NCI-H82 (cell line): ENCODE results near the gene UGT1A6.
"Not testable (repeated sequence)": the region's sequence is repeated elsewhere in the genome, so short reads cannot be mapped to it uniquely, and the experiment has no call there.

ENCODE experiments used
- DNase-seq: peaks from one replicate; lab custom pipeline; 2025; lab: John Stamatoyannopoulos, UW

The UGT1A6 gene

DNA sequence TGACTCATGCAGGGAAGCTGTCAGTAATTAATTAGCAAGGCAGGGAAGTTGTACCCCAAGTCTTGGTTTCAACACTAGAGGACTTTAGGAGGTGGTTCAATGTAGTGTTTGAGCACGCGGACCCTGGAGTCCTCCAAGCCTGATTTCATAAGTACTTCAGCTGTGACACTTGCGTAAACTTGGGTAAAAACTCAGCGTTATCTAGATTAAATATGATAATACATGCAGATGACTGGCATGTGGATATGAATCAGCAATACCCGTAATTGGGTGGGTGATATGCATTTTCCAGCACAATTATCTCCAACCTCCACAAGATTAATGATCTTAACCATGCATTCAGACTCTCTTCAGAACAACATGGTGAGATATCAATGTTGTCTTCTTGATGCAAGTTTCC lies 5.8 kb upstream of the UGT1A6 start:
- no peak for DNase-seq

DNA sequence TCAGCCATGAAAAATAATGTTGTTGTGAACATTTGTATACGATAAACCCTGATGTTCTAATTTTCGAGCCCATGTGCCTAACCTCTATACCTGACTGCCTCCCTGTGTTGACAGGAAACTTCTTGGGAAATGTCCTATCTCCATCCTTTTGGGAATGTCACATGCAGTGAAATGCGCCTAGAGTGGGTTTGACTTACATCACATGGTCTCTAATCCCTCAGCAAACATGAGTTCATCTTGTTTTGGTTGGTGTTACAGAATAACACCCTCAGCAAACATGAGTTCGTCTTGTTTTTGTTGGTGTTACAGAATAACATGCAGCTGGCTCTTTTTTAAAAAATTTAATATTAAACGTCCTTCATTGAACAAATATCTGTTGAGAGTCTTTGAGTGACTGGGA lies 4.3 kb upstream of the UGT1A6 start:
- no peak for DNase-seq

DNA sequence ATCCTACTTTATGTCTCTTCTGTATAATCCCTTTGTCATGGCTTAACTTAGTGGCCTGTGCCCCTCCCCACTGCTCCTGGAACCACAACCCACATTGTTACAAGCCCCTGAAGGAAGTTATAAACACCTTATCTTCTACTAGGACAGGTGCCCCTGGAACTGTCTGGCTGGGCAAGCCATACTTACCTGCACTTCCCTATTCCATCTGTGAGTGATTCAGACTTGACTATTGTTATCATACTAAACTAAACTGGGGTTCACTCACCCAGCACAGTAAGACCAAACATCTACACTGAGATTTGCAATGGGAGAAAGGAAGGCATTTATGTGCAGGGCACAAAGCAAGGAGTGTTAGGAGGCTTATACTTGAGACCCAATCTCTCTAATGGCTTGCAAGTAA lies 3.7 kb upstream of the UGT1A6 start:
- no peak for DNase-seq

DNA sequence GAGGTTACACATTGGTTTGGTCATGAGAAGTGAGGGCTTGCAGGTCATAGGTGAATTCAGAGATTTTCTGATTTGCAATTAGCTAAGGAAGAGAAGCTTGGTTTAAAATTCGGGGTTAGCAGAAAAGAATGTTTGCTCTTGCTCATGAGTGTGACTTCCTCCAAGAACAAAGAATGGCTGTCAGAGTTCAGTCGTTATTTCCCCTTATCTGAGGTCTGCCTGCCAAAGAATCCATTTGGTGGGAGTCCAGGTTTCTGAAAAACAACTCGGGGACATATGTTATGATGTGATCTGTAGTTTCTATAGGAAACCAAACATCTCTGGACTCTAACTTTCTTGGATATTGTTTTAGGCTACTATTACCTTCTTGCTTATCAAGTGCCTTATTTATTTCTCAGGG lies 3.2 kb upstream of the UGT1A6 start:
- DNase-seq, result no peak

DNA sequence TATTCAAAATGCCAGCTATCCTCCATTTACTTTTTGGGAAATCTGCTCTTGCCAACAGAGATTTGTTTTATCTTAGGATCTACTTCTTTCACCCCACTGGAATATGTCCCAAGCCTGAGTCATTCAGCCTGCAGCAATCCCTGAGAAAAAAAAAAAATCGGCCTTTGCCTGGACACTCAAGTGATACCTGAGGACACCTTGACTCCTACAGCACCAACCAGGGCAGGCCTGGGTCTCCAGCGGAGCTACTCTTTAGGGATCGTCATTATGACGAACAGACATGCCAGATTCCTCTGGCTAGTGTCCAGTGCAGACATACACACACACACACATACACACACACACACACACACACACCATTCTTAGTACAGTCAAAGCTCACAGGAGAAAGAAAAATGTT lies 2.2 kb upstream of the UGT1A6 start:
- DNase-seq, result no peak

DNA sequence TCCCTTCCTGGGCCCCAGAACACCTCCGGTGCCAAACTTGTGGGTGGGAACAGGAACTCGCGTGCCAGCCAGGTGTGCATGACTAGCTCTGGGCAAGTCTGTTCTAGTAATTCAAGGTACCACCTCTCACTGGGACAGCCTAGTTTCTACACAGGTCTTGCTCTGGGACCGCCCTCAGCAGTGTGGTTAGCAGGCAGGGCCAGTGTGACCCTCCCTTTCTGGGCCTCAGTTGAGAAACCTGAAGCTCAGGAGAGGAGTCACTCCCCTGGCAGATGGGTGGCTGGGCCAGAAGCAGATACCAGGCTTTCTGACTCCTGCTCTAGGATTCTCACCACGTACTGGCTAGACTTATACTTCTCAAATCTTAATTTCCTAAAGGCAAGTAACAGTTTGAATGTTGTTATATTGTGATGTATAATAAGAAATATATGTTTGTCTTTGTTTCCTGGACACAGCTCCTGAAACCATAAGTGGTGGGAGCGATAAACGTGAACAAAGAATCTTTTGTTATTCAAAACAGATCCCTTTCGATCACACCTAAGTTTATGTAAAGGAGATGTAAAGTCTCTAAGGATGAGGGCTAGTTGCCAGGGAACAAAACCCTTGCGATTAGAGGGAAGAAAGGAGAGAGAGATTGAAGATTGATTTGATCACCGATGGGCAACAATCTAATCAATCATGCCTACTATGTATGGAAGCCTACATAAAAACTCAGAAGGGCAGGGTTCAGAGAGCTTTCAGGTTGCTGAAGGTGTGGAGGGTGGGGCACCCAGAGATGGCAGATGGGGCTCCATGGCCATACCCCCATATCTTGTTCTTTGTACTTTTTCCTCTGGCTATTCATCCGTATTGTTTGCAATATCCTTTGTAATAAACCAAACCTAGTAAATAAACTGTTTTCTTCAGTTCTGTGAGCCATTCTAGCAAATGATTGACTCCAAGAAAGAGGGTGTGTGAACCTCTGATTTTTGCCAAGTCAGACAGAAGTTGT lies 952 bp upstream of the UGT1A6 start:
- no peak for DNase-seq

DNA sequence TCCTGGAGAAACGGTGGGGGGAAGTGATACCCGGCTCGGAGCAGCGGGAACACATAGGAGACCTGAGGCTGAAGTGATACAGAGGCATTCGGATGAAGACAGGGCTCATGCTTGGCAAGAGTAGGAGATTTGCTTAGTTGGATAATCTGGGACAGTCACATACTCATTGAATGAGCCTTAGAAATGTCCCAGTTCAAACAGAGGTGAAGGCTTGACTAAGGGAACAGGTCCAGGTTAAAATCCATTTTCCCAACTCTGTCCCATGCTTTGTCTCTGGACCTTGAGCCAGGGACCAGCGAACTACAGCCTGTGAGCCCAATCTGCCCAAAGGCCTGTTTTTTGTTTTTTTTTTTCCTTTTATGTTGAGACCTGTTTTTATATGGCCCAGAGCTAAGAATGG lies 1.3 kb downstream of the UGT1A6 start:
- no peak for DNase-seq

DNA sequence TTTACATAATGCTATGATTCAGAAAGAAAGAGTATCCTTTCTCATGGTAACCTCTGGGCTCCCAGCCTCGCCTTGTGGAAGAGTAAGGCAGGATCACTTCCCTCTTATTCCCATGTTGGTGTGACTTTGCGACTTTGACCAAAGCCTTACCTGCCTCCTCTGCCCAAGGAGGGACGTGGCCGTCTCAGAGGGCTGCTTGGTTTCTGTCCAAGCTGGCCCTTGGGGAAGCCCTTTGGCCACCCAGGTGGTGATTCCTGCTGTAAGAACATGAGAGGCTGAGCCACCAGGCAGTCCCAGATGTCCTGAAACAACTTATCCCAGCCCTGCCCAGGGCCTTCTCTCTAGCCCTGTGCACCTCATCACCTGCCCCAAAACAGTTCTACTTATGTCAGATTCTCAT lies 6.0 kb downstream of the UGT1A6 start:
- no peak for DNase-seq

DNA sequence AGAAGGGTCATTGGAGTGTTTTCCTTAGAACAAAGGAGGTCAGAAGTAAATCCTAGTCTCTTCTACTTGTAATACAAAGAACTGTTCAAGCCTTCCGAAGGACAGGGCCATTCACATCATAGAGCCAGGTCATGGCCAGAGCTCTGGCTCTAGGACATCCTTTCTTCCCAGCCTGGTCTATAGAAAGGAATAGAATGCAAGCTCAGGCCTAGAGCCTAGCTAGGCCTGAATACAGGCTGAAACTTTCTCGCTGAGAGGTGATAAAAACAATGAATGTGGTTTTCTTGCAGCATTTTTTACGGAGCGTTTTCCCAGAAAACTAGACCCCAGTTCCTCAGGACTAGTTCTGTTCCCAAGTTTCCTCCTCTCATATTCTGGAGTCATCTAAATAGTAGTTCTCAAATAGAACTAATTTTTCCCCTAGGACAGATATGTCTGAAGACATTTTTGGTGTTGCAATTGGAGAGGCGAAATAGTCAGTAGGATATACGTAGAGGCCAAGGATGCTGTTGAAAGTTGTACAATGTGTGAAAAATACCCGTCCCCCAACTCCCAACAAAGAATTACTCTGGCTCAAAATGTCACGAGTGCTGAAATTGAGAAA lies 6.8 kb downstream of the UGT1A6 start:
- no peak for DNase-seq

DNA sequence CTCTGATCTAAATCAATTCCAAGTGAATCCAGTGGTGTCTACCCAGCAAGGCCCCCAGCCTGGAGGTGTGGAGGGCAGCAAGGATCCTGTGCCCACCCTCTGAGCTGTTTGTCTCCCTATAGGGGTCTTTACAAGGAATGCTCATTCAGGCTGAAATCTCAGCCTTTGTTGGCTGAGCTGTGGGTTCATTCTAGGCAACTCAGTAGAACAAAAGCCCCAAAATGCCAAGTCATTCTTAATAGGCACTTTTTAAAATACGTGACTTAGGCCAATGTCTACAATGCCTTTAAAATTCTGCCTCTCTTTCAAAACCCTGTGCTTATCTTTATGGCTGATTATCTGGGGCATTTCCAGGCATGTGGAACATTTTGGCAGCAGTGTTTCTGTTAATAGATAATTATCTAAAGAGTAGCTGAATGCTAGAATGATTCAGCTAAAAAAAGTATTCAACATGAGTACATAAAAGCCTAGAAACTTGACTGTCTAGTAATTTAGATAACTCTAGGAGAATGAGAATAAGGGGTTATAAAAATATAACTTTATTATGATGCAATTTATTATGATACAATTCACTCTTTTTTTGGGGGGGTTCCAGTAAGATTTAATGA lies 7.4 kb downstream of the UGT1A6 start:
- no peak for DNase-seq

DNA sequence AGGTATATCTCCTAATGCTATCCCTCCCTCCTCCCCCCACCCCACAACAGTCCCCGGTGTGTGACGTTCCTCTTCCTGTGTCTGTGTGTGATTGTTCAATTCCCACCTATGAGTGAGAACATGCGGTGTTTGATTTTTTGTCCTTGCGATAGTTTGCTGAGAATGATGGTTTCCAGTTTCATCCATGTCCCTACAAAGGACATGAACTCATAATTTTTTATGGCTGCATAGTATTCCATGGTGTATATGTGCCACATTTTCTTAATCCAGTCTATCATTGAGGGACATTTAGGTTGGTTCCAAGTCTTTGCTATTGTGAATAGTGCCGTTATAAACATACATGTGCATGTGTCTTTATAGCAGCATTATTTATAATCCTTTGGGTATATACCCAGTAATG lies 8.2 kb downstream of the UGT1A6 start:
- not testable (repeated sequence) for DNase-seq

DNA sequence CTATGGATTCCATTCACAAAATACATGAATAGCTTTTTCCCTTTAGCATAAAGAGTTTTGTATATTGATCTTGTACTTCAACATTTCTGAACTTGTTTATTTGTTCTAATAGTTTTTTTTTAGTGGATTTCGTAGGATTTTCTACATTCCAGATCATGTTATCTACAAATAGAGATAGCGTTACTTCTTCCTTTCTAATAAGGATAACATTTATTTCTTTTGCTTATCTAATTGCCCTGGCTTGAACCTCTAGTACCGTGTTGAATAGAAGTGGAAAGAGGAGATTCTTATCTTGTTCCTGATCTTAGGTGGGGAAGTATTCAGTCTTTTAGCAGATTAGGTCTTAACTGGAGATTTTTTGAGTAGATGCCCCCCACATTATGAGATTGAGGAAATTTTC lies 9.5 kb downstream of the UGT1A6 start:
- DNase-seq, result no peak

DNA sequence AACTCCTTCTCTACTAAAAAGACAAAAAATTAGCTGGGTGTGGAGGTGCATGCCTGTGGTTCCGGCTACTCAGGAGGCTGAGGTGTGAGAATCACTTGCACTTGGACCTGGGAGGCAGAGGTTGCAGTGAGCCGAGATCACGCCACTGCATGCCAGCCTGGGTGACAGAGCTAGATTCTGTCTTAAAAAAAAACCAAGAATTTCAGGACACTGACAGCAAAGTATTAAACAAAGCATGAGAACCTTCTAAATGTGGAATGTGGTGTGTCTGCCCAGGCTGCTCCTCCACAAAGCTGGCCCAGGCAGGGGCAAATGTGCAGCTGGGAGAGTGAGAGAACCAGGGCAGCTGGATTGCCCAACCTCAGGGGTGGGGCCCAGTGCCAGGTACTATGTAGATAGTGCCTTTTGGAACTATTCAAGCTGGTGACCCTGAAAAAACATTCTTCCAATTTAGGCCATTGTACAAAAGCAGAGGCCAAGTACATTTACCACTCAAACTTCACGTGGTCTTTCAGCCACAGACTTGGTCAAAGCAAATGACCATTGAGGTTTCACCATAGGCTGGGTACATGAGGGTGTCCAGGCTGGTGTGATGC lies 13.3 kb downstream of the UGT1A6 start:
- DNase-seq, result no peak

DNA sequence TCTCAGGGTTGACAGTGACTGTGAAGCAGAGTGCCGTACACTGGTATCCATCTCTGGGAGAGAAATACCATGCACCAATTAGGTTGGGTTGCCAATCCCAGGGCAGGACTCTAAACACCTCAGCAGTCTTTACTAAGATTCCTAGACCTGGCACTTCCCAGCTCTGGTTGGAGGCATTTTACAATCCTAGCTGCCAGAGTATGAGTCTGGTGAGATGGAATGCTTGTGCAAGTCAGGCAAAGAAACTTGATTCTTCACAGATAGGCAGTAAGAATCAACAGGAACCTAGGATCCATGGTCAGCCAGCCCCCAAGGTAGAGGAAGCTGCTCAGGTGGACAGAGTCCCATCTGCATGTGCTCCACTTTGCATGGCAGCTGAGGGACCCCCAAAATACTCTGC lies 14.0 kb downstream of the UGT1A6 start:
- DNase-seq, result no peak

DNA sequence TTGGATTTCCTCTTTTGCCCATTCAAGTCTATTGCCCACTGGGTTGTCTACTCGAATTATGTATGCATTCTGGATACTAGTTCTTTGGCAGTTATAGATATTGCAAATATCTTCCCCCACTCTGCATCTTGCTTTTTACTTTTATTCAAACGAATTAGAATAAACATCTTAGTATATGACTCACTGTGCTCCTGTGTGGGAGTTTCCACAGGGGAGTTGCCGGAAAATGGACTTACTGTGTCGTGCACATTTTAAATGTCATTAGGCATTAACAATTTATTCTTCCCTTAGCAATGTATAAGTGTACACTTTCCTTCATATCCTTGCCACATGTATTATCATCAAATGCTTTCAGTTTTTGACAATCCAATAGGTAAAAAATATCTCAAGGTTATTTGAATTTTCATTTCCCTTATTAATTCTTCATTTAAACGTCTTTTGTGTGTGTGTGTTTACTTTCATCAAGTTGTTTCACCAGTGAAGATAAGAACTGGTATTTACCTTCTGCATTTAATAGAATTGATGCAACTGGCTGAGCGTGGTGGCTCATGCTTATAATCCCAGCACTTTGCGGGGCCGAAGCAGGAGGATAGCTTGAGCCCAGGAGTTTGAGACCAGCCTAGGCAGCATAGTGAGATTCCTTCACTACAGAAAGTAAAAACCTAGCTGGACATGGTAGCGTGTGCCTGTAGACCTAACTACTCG lies 15.4 kb downstream of the UGT1A6 start:
- DNase-seq, result no peak

DNA sequence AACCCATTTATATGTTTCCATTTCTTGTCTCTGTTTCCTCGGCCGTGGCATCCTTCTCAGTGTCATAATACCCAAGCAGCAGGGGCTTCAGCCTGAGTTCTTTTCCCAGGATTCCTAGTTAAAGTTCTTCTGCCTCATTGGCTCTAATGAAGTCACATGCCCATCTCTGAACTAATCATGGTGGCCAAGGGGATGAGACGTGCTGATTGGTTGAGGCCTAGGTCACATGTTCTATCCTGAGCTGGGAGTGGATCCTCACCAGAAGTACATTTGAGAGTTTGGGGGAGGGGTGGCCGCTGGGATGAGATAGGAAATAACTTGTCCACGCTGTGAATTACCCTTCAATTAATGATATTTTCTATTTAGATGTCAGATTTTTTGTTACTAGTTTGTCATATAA lies 16.3 kb downstream of the UGT1A6 start:
- no peak for DNase-seq

DNA sequence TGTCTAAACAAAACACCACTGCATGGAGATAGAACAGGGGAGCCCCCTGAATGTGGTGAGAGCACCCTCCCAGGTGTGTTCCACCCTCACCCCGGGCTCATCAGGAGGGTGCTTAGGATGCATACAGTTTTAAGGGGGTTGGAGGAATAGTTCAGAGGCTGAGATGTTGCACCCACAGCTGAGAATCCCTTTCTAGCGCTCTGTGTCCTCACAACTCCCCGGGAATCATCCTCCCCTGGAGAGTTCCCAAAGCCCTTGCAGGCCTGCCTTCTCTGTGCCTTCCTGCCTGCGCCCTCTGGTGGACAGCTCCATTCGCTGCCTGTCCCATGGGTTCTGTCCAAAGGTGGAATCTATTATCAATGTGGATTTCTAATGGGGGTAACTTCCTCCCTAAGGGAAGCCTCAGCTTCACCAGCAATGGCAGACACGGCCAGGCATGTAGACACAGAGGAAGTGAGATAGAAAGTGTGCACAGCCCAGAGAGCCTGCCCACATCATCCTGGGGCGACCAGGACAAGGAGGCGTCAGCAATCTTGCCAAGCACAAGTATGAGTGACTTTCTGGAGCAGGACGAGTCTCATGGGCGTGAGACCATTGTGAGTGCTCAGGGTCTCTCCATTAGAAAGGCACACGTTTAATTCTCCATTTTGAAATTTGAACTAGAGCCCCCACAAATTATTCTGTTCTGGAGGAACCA lies 18.8 kb downstream of the UGT1A6 start:
- peak; percentile 93 for DNase-seq

DNA sequence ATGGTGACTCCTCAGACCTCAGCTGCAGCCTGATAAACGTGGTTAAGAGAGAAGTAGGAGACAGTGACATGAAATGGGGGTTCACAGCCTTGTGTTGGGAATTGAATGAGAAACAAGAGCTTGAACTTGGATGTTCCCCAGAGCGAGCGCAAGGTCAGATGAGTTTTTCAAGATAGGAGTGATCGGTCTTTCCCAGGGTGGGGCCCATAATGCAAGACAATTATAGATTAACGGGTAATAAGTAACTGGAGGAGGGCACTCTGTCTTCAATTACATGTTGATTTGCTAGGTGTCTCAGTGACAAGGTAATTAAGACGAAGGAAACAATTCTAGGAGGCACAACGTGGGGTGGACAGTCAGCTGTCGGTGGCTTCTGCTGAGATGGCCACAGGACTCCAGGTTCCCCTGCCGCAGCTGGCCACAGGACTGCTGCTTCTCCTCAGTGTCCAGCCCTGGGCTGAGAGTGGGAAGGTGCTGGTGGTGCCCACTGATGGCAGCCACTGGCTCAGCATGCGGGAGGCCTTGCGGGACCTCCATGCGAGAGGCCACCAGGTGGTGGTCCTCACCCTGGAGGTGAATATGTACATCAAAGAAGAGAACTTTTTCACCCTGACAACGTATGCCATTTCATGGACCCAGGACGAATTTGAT lies 20.0 kb downstream of the UGT1A6 start, which contains the start of gene UGT1A5:
Gene UGT1A5 (plus strand): TSS at position 297 of the 651 bp plus-strand sequence. CDS start 85 bp downstream, at position 382.
- no peak for DNase-seq

DNA sequence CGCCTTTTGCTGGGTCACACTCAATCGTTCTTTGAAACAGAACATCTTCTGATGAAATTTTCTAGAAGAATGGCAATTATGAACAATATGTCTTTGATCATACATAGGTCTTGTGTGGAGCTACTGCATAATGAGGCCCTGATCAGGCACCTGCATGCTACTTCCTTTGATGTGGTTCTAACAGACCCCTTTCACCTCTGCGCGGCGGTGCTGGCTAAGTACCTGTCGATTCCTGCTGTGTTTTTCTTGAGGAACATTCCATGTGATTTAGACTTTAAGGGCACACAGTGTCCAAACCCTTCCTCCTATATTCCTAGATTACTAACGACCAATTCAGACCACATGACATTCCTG lies 20.5 kb downstream of the UGT1A6 start:
- no peak for DNase-seq

DNA sequence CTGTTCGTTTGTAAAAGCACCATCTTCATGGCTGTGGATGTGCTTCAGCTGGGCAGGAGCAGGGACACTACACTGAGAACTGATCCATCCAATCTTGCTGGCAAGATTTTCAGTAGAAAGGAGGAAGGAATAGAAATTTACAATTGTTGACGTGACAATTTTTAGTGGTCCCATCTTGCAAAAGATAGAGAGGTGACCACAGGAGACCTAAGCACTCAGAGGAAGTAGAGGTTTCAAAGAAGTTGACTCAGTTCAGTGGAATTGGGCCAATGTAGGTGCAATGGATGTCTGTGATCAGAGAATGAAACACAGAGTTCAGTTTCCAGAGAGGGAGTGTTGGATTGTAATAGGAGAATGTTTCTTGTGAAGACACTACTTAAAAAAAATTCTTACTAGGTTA lies 21.4 kb downstream of the UGT1A6 start:
- no peak for DNase-seq

DNA sequence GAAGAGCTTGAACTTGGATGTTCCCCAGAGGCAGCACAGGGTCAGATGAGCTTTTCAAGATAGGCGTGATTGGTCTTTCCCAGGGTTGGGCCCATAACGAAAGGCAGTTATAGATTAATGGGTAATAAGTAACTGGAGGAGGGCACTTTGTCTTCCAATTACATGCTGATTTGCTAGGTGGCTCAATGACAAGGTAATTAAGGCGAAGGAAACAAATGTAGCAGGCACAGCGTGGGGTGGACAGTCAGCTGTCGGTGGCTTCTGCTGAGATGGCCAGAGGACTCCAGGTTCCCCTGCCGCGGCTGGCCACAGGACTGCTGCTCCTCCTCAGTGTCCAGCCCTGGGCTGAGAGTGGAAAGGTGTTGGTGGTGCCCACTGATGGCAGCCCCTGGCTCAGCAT lies 25.9 kb downstream of the UGT1A6 start, which contains the start of gene UGT1A4:
Gene UGT1A4 (plus strand): TSS at position 185 of the 400 bp plus-strand sequence. CDS start 85 bp downstream, at position 270.
- no peak for DNase-seq
